ENCODE measurements around the gene TMC2.
"Not testable (repeated sequence)": the region's sequence is repeated elsewhere in the genome, so short reads cannot be mapped to it uniquely, and the experiment has no call there.

TMC2 gene

GRCh38 chr20:2671977-2672376 is 135.6 kb downstream of the TMC2 start:
- no peaks in the 10 kb centered on the region for H3K36me3 Mint-ChIP-seq (ENCODE audit: low read depth)
- H3K27ac Mint-ChIP-seq, result no peak overlapping the region
- no peak overlapping the region for H3K4me3 Mint-ChIP-seq
- H3K4me1 Mint-ChIP-seq, result no peaks in the 10 kb centered on the region
- no peaks in the 10 kb centered on the region for H3K27me3 Mint-ChIP-seq
- no peak for ATAC-seq
- H3K9me3 Mint-ChIP-seq, result no peaks in the 10 kb centered on the region
- DNase-seq, result no peak

GRCh38 chr20:2672446-2672845 is 136.1 kb downstream of the TMC2 start:
- no peak for ATAC-seq
- no peaks in the 10 kb centered on the region for H3K27me3 Mint-ChIP-seq
- H3K27ac Mint-ChIP-seq, result no peak overlapping the region
- DNase-seq, result no peak
- H3K4me3 Mint-ChIP-seq, result no peak overlapping the region
- no peaks in the 10 kb centered on the region for H3K4me1 Mint-ChIP-seq
- H3K36me3 Mint-ChIP-seq (ENCODE audit: low read depth), result no peaks in the 10 kb centered on the region
- H3K9me3 Mint-ChIP-seq, result no peaks in the 10 kb centered on the region

GRCh38 chr20:2673453-2673852 is 137.1 kb downstream of the TMC2 start:
- ATAC-seq (no peak), DNase-seq (no peak)
- Mint-ChIP-seq H3K27me3 (peaks cover 2% of the 10 kb centered on the region), H3K4me3 (no peak overlapping the region), H3K36me3 (ENCODE audit: low read depth) (no peaks in the 10 kb centered on the region), H3K4me1 (no peaks in the 10 kb centered on the region), H3K9me3 (no peaks in the 10 kb centered on the region), H3K27ac (no peak overlapping the region)

GRCh38 chr20:2680046-2680445 is 143.7 kb downstream of the TMC2 start:
- ATAC-seq (no peak), DNase-seq (no peak)
- H3K4me1 Mint-ChIP-seq, result no peaks in the 10 kb centered on the region
- no peaks in the 10 kb centered on the region for H3K9me3 Mint-ChIP-seq
- no peak overlapping the region for H3K4me3 Mint-ChIP-seq
- H3K27me3 Mint-ChIP-seq, result peaks cover 25% of the 10 kb centered on the region
- no peaks in the 10 kb centered on the region for H3K36me3 Mint-ChIP-seq (ENCODE audit: low read depth)
- H3K27ac Mint-ChIP-seq, result no peak overlapping the region

GRCh38 chr20:2682040-2682439 is 145.7 kb downstream of the TMC2 start:
- not testable (repeated sequence) for H3K9me3 Mint-ChIP-seq; H3K27ac Mint-ChIP-seq; DNase-seq; H3K36me3 Mint-ChIP-seq (ENCODE audit: low read depth); H3K4me1 Mint-ChIP-seq; H3K4me3 Mint-ChIP-seq; ATAC-seq
- H3K27me3 Mint-ChIP-seq, result peaks cover 30% of the 10 kb centered on the region

GRCh38 chr20:2684817-2685216 is 148.4 kb downstream of the TMC2 start:
- Mint-ChIP-seq H3K4me1 (peaks cover 12% of the 10 kb centered on the region), H3K27me3 (peaks cover 26% of the 10 kb centered on the region)
- not testable (repeated sequence) for H3K36me3 Mint-ChIP-seq (ENCODE audit: low read depth); ATAC-seq; H3K27ac Mint-ChIP-seq; H3K4me3 Mint-ChIP-seq; H3K9me3 Mint-ChIP-seq; DNase-seq

- Mint-ChIP-seq H3K9me3 (no peaks in the 10 kb centered on the region), H3K36me3 (ENCODE audit: low read depth) (peaks cover 1% of the 10 kb centered on the region), H3K27ac (no peak overlapping the region), H3K27me3 (peaks cover 38% of the 10 kb centered on the region), H3K4me1 (peaks cover 23% of the 10 kb centered on the region), H3K4me3 (no peak overlapping the region)
- no peak for DNase-seq
- ATAC-seq, result no peak
Observed at GRCh38 chr20:2687514-2687913, 151.1 kb downstream of the TMC2 start.

GRCh38 chr20:2688041-2688591 is 151.7 kb downstream of the TMC2 start:
- H3K4me1 Mint-ChIP-seq, result peaks cover 23% of the 10 kb centered on the region
- H3K4me3 Mint-ChIP-seq, result peak overlapping the region; percentile 32
- H3K27ac Mint-ChIP-seq, result no peak overlapping the region
- peaks cover 1% of the 10 kb centered on the region for H3K36me3 Mint-ChIP-seq (ENCODE audit: low read depth)
- peak; percentile 83 for DNase-seq
- peak; percentile 78 for ATAC-seq
- H3K9me3 Mint-ChIP-seq, result no peaks in the 10 kb centered on the region
- H3K27me3 Mint-ChIP-seq, result peaks cover 33% of the 10 kb centered on the region

GRCh38 chr20:2690213-2690612 is 153.8 kb downstream of the TMC2 start:
- Mint-ChIP-seq H3K9me3 (no peaks in the 10 kb centered on the region), H3K27me3 (peaks cover 41% of the 10 kb centered on the region), H3K36me3 (ENCODE audit: low read depth) (peaks cover 1% of the 10 kb centered on the region), H3K4me1 (peaks cover 25% of the 10 kb centered on the region), H3K27ac (no peak overlapping the region), H3K4me3 (no peak overlapping the region)
- no peak for DNase-seq
- ATAC-seq, result no peak

GRCh38 chr20:2690718-2691117 is 154.3 kb downstream of the TMC2 start:
- no peak overlapping the region for H3K27ac Mint-ChIP-seq
- H3K36me3 Mint-ChIP-seq (ENCODE audit: low read depth), result peaks cover 1% of the 10 kb centered on the region
- peaks cover 40% of the 10 kb centered on the region for H3K27me3 Mint-ChIP-seq

GRCh38 chr20:2691127-2691526 is 154.8 kb downstream of the TMC2 start:
- H3K4me1 Mint-ChIP-seq, result peaks cover 25% of the 10 kb centered on the region
- H3K27me3 Mint-ChIP-seq, result peaks cover 43% of the 10 kb centered on the region
- no peak overlapping the region for H3K27ac Mint-ChIP-seq
- peak overlapping the region; percentile 84 for H3K4me3 Mint-ChIP-seq
- peaks cover 1% of the 10 kb centered on the region for H3K36me3 Mint-ChIP-seq (ENCODE audit: low read depth)
- DNase-seq (no peak), ATAC-seq (no peak)
- no peaks in the 10 kb centered on the region for H3K9me3 Mint-ChIP-seq

More at GRCh38 chr20:2690718-2691117, 154.3 kb downstream of the TMC2 start:
- no peak for DNase-seq
- Mint-ChIP-seq H3K4me3 (peak overlapping the region; percentile 84), H3K9me3 (no peaks in the 10 kb centered on the region), H3K4me1 (peaks cover 25% of the 10 kb centered on the region)
- ATAC-seq, result no peak

All from activated naive CD8-positive, alpha-beta T cell treated with anti-CD3 and anti-CD28 coated beads, Interleukin-2, amount 50 U/mL, for 24 hours (primary cell).